ENCODE measurements around the gene CYB561A3. TPM values are rescaled to one million over a fixed set of nuclear protein-coding genes. Genes with fewer than 3 reads are reported as not detected.
"Not testable (repeated sequence)": the region's sequence is repeated elsewhere in the genome, so short reads cannot be mapped to it uniquely, and the experiment has no call there.

Gene CYB561A3
- total and polyA plus RNA-seq, 2 experiments from 2014 or later: 9.8 to 30.8 TPM

DNA sequence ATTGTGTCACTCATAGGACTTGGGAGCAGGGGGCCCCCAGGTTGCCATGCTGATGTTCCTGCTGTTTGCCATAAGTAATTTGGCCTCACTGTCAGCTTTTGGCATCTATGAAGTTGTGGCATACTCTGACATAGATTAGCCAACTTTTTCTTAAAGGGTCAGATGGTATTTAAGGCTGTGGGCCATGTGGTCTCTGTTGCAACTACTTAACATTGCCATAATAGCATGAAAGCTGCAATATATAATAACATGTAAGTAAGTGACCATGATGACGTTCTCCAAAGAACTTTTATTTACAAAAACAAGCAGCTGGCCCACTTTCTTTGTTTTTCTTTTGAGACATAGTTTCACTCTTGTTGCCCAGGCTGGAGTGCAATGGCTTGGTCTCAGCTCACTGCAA, 28.5 kb upstream of the CYB561A3 start (continued):
- TF ChIP-seq REST (IDR thresholded peaks at IDR 0.05; ENCODE audit: unreplicated experiment): no peak
- TF ChIP-seq, protein P1, sequence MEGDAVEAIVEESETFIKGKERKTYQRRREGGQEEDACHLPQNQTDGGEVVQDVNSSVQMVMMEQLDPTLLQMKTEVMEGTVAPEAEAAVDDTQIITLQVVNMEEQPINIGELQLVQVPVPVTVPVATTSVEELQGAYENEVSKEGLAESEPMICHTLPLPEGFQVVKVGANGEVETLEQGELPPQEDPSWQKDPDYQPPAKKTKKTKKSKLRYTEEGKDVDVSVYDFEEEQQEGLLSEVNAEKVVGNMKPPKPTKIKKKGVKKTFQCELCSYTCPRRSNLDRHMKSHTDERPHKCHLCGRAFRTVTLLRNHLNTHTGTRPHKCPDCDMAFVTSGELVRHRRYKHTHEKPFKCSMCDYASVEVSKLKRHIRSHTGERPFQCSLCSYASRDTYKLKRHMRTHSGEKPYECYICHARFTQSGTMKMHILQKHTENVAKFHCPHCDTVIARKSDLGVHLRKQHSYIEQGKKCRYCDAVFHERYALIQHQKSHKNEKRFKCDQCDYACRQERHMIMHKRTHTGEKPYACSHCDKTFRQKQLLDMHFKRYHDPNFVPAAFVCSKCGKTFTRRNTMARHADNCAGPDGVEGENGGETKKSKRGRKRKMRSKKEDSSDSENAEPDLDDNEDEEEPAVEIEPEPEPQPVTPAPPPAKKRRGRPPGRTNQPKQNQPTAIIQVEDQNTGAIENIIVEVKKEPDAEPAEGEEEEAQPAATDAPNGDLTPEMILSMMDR (conservative IDR thresholded peaks at IDR 0.05; ENCODE audit: low read depth in 2 of 2): no peak
- no peak for TF ChIP-seq EZH2 (IDR thresholded peaks at IDR 0.05; ENCODE audit: low read depth, unreplicated experiment)
- TF ChIP-seq EZH2phosphoT487 (IDR thresholded peaks at IDR 0.05; ENCODE audit: unreplicated experiment): no peak
- TF ChIP-seq POLR2AphosphoS5 (IDR thresholded peaks at IDR 0.05; ENCODE audit: low read depth): no peak
- TF ChIP-seq ETS1 (IDR thresholded peaks at IDR 0.05): no peak
- TF ChIP-seq NANOG (IDR thresholded peaks at IDR 0.05; ENCODE audit: borderline replicate concordance): no peak
- TF ChIP-seq JUNB (IDR thresholded peaks at IDR 0.05; ENCODE audit: unreplicated experiment): no peak
- TF ChIP-seq CREB1 (CRISPR knock-in tag; IDR thresholded peaks at IDR 0.05; ENCODE audit: low read depth): no peak
- no peak for TF ChIP-seq ZNF331 (CRISPR knock-in tag; IDR thresholded peaks at IDR 0.05; ENCODE audit: low read depth)
- no peak for TF ChIP-seq STAT1 (IDR thresholded peaks at IDR 0.05; ENCODE audit: unreplicated experiment)

DNA sequence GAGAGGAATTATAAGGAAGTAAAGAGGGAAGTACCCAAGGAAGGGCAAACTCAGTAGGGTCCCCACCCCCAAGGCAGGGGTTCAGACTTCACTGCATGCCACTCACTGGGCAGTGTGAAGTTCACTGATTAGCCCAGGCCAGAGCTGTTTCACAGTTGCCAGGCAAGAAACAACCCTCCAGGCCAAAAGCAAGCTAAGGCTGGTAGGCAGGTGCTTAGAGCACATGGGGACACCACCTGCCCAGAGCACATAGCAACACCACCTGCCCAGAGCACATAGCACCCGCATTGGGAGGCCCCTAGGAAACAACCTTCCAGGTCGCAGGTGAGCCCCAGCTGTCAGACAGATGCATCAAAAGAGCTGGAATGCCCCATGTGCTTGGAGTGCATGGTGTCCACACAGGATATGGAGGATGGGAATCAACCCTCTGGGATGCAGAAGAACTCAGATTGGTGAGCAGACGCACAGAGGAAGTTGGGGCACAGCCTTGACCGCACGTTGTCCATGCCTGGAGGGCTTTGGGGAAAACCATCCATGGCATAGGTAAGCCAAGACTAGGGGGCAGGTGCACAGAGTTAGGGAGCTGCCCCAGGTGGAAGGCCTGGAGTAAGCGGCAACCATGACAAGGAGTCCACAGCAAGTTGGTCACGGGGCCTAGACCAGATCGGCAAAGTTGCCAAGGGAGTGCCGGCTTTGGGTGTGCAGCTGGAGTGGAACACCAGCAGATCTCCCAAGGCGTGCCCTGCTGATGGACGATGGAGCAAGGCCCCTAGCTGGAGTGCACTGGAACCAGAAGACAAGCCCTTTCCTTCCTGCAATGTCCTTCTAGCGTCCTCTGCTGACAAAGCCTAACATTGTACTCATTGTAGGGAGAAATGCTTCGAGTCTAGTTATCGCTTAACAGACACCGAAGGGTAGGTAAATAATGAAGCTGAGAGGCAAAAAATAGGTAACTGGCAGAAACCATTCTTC, 22.9 kb upstream of the CYB561A3 start:
- Mint-ChIP-seq H3K27ac (no peak overlapping the region), H3K27me3 (ENCODE audit: insufficient read depth, low read depth, poor library complexity) (peaks cover 14% of the 10 kb centered on the region), H3K4me3 (no peak overlapping the region), H3K36me3 (ENCODE audit: low read depth) (no peaks in the 10 kb centered on the region; the same call in 2 of the 3 replicates), H3K9me3 (0 out of 3 replicates have a peak, but pooled peaks cover 1% of the 10 kb centered on the region), H3K4me1 (no peaks in the 10 kb centered on the region)
- ATAC-seq: peak; percentile 79
- Histone ChIP-seq H4K20me1 (replicated peaks; ENCODE audit: insufficient read depth) (no peaks in the 10 kb centered on the region), H3K36me3 (ENCODE audit: insufficient read depth) (no peaks in the 10 kb centered on the region), H3K9me2 (ENCODE audit: insufficient read depth) (no peaks in the 10 kb centered on the region), H3K4me2 (no peak overlapping the region), H3K4me3 (no peak overlapping the region), H3K4me1 (ENCODE audit: insufficient read depth) (no peaks in the 10 kb centered on the region), H2AFZ (no peak overlapping the region), H3K27ac (ENCODE audit: low read depth) (no peak overlapping the region), H3K27me3 (ENCODE audit: insufficient read depth) (no peaks in the 10 kb centered on the region), H3F3A (replicated peaks; ENCODE audit: low read depth) (no peaks in the 10 kb centered on the region), H3K79me2 (replicated peaks; ENCODE audit: insufficient read depth) (no peaks in the 10 kb centered on the region)
- TF ChIP-seq JUNB (IDR thresholded peaks at IDR 0.05; ENCODE audit: unreplicated experiment): no peak
- TF ChIP-seq, protein P1 (conservative IDR thresholded peaks at IDR 0.05; ENCODE audit: low read depth in 2 of 2): peak; percentile 52 to 93
- peak; percentile 72 for DNase-seq (ENCODE audit: low spot score)

GRCh38 chr11:61383859-61384258, 22.2 kb upstream of the CYB561A3 start:
- not testable (repeated sequence) for H2AFZ ChIP-seq; H3K4me2 ChIP-seq; H3K9me2 ChIP-seq (ENCODE audit: insufficient read depth); H3K9me3 Mint-ChIP-seq; H3K27ac ChIP-seq (ENCODE audit: low read depth); ATAC-seq; H3K27me3 ChIP-seq (ENCODE audit: insufficient read depth); DNase-seq (ENCODE audit: low spot score); H3K4me3 Mint-ChIP-seq; H3K36me3 Mint-ChIP-seq (ENCODE audit: low read depth); H4K20me1 ChIP-seq (replicated peaks; ENCODE audit: insufficient read depth); H3K4me1 ChIP-seq (ENCODE audit: insufficient read depth); H3K79me2 ChIP-seq (replicated peaks; ENCODE audit: insufficient read depth); H3K4me3 ChIP-seq; H3K36me3 ChIP-seq (ENCODE audit: insufficient read depth); H3K4me1 Mint-ChIP-seq; H3K27ac Mint-ChIP-seq; H3F3A ChIP-seq (replicated peaks; ENCODE audit: low read depth)
- peaks cover 11% of the 10 kb centered on the region for H3K27me3 Mint-ChIP-seq (ENCODE audit: insufficient read depth, low read depth, poor library complexity)

All from GM23338 (cell line).